Neural progenitor cell (in vitro differentiated cells): ENCODE data around the gene POLE.

Source experiments
- EZH2 ChIP-seq: fragments of 200-600 bp; sonication (generic); IDR thresholded peaks from 2 replicates; pipeline ENCODE4 v1.6.1; 2017; ENCODE audit warnings: antibody characterized with exemption, mild to moderate bottlenecking, moderate library complexity
- EZH2phosphoT487 ChIP-seq: fragments of 200-600 bp; sonication (generic); IDR thresholded peaks from 2 replicates; pipeline ENCODE4 v1.6.1; 2017; ENCODE audit warnings: antibody characterized with exemption
- TF ChIP-seq, protein P1 (sequence below): fragments of 200-600 bp; sonication (generic); IDR thresholded peaks from 2 replicates; pipeline ENCODE4 v1.5.1; 2017; ENCODE audit warnings: antibody characterized with exemption, mild to moderate bottlenecking

DNA sequence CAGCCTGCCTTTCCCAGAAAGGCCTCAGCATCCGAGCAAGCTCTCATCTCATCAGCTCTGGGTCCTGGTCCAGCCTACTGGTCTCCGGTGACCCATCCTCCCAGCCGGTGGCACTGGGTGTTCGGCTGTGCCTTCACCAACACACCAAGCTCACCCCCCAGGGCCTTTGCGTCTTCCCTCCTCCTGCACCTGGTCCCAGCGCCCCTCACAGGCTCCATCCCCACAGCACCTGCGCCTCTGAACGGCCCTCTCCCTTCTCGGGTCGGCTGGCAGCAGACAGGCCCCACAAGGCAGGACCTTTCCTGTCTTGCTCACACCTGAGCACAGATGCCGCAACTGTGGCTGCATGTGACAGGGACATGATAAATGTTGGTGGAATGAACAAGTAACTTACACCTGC lies 55.5 kb downstream of the POLE start:
- TF ChIP-seq, protein P1, sequence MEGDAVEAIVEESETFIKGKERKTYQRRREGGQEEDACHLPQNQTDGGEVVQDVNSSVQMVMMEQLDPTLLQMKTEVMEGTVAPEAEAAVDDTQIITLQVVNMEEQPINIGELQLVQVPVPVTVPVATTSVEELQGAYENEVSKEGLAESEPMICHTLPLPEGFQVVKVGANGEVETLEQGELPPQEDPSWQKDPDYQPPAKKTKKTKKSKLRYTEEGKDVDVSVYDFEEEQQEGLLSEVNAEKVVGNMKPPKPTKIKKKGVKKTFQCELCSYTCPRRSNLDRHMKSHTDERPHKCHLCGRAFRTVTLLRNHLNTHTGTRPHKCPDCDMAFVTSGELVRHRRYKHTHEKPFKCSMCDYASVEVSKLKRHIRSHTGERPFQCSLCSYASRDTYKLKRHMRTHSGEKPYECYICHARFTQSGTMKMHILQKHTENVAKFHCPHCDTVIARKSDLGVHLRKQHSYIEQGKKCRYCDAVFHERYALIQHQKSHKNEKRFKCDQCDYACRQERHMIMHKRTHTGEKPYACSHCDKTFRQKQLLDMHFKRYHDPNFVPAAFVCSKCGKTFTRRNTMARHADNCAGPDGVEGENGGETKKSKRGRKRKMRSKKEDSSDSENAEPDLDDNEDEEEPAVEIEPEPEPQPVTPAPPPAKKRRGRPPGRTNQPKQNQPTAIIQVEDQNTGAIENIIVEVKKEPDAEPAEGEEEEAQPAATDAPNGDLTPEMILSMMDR: no peak
- no peak for TF ChIP-seq EZH2
- no peak for TF ChIP-seq EZH2phosphoT487
